SK-N-MC (cell line): Measurements from ENCODE around the gene CD300LF.

Experiments
- EZH2 ChIP-seq: fragments of 200-600 bp; sonication (generic); IDR thresholded peaks from one replicate; pipeline ENCODE4 v1.6.1; 2017; ENCODE audit warnings: antibody characterized with exemption
- FOXP2 ChIP-seq: optimal IDR thresholded peaks from 2 replicates; pipeline ENCODE3; 2011; ENCODE audit warnings: mild to moderate bottlenecking, moderate library complexity; ENCODE audit not compliant: insufficient read depth; ENCODE audit errors: extremely low read length, control extremely low read depth
- POLR2AphosphoS5 ChIP-seq: IDR thresholded peaks from 2 replicates; pipeline ENCODE4 v1.6.1; 2012; ENCODE audit warnings: mild to moderate bottlenecking, low read depth, low read length, borderline replicate concordance

GRCh38 chr17:74744714-74745547 lies 32.2 kb upstream of the CD300LF start:
- TF ChIP-seq EZH2: no peak
- no peak for TF ChIP-seq POLR2AphosphoS5
- TF ChIP-seq FOXP2: no peak
